HG03442 (cell line): ENCODE measurements around the gene CANT1.
"Not testable (repeated sequence)": the region's sequence is repeated elsewhere in the genome, so short reads cannot be mapped to it uniquely, and the experiment has no call there.

Experiments used
- ATAC-seq: cut with Tn5 transposase; IDR thresholded peaks from one replicate; pipeline ENCODE4 v1.9.1; 2021; ENCODE audit warnings: mild to moderate bottlenecking, moderate library complexity; ENCODE audit not compliant: unreplicated experiment

CANT1 gene

GRCh38 chr17:79028496-79029326 is 19.1 kb upstream of the CANT1 start:
- ATAC-seq: no peak

GRCh38 chr17:79027925-79028491 is 18.4 kb upstream of the CANT1 start:
- ATAC-seq: no peak

GRCh38 chr17:79027274-79027924 is 17.8 kb upstream of the CANT1 start:
- no peak for ATAC-seq

GRCh38 chr17:79026376-79027273 is 17.1 kb upstream of the CANT1 start:
- no peak for ATAC-seq

- ATAC-seq: no peak
Measured at GRCh38 chr17:79024901-79025737, 15.6 kb upstream of the CANT1 start.

GRCh38 chr17:79023886-79024771 is 14.6 kb upstream of the CANT1 start, which contains the start of gene C1QTNF1:
Gene C1QTNF1, plus strand, starts transcription at chr17:79024169. Its CDS starts 19,800 bp downstream, at chr17:79043969.
- no peak for ATAC-seq

- no peak for ATAC-seq
Measured at GRCh38 chr17:79023180-79023705, 13.7 kb upstream of the CANT1 start.

- ATAC-seq: no peak
Measured at GRCh38 chr17:79022507-79022991, 13.0 kb upstream of the CANT1 start.

- not testable (repeated sequence) for ATAC-seq
Measured at GRCh38 chr17:79021929-79022328, 12.4 kb upstream of the CANT1 start.

GRCh38 chr17:79020631-79021301 is 11.2 kb upstream of the CANT1 start:
- ATAC-seq: no peak

GRCh38 chr17:79019632-79020584 is 10.3 kb upstream of the CANT1 start:
- ATAC-seq: no peak

GRCh38 chr17:79019261-79019631 is 9.7 kb upstream of the CANT1 start:
- no peak for ATAC-seq

- ATAC-seq: no peak
Measured at GRCh38 chr17:79018370-79018695, 8.8 kb upstream of the CANT1 start.

GRCh38 chr17:79017546-79018369 is 8.2 kb upstream of the CANT1 start:
- ATAC-seq: no peak

- no peak for ATAC-seq
Measured at GRCh38 chr17:79014158-79014758, 4.7 kb upstream of the CANT1 start.
